Esophagus muscularis mucosa (tissue), 3 donors: ENCODE measurements around the gene ANK3.

Experiments used
- POLR2A ChIP-seq: fragments of 450-650 bp; IDR thresholded peaks from one replicate; pipeline ENCODE4 v1.6.1; 2017; ENCODE audit warnings: antibody characterized with exemption, moderate library complexity, mild to moderate bottlenecking, low read depth
- POLR2AphosphoS5 ChIP-seq, 2 donors: sonication (generic); formaldehyde crosslinking; IDR thresholded peaks; one replicate each; pipeline ENCODE4 v1.6.1; 2017; ENCODE audit warnings: antibody characterized with exemption in 2 of 2
- TF ChIP-seq, protein P1 (sequence below), 3 experiments: fragments of 200-600 bp in 2 of 3; fragments of 450-650 bp in 1 of 3; sonication (generic) in 2 of 3; IDR thresholded peaks; one replicate each; pipeline ENCODE4 v1.5.1; 2017 to 2019; ENCODE audit warnings: antibody characterized with exemption in 3 of 3, mild to moderate bottlenecking in 2 of 3, moderate library complexity in 1 of 3

DNA sequence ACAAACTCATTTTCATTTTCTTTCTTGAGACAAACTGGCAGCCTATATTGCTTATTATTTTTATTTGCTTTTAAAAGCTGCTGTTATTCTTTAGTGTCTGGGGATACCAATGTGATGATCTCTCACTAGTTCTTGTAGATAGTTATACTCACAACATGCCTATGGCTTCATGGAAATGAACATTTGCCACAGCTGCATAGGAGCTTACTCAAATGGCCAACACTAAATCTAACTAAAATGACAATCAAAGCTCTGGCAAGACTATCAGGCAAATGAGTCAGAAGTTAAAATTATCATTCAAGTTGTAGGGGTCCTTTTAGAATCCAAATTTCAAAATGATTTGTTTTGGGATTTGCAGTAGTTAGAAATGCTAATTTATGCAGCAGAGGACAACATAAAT lies 225.9 kb downstream of the ANK3 start:
- TF ChIP-seq, protein P1, sequence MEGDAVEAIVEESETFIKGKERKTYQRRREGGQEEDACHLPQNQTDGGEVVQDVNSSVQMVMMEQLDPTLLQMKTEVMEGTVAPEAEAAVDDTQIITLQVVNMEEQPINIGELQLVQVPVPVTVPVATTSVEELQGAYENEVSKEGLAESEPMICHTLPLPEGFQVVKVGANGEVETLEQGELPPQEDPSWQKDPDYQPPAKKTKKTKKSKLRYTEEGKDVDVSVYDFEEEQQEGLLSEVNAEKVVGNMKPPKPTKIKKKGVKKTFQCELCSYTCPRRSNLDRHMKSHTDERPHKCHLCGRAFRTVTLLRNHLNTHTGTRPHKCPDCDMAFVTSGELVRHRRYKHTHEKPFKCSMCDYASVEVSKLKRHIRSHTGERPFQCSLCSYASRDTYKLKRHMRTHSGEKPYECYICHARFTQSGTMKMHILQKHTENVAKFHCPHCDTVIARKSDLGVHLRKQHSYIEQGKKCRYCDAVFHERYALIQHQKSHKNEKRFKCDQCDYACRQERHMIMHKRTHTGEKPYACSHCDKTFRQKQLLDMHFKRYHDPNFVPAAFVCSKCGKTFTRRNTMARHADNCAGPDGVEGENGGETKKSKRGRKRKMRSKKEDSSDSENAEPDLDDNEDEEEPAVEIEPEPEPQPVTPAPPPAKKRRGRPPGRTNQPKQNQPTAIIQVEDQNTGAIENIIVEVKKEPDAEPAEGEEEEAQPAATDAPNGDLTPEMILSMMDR (IDR thresholded peaks at IDR 0.05): no peak
- TF ChIP-seq POLR2A (no peak), POLR2AphosphoS5 (IDR thresholded peaks at IDR 0.05) (no peak)
